ENCODE data around the gene KLHDC1. TPM values are rescaled to one million over a fixed set of nuclear protein-coding genes. Genes with fewer than 3 reads are reported as not detected.
"Not testable (repeated sequence)": the region's sequence is repeated elsewhere in the genome, so short reads cannot be mapped to it uniquely, and the experiment has no call there.

Gene KLHDC1
- total RNA-seq, 2 experiments from 2014 or later: 9.8 to 11.8 TPM

DNA sequence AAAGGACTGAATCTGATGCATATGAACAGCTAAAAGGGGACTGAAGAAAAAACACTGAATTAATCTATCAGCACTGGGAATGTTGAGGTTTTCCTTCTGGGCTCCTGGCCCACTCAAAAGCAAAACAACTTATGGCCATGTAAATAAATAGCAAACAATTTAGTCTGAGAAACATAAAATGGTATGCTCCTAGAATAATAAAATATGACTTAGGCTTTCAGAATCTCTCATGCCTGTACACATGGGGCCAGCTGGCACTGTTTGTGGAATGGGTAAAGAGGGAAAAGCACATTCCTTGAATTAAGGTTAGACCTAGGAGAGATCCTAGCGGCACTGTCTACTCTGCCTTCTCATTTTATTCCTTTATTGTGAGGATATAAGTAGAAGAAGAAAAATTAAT lies 81.2 kb downstream of the KLHDC1 start:
- H3K36me3 ChIP-seq (ENCODE audit: insufficient read depth, low read length): peaks cover 49% of the 10 kb centered on the region
- no peak overlapping the region for H3K27ac ChIP-seq (ENCODE audit: low read depth in 1 of 2, low read length in 2 of 2)
- H3K27ac Mint-ChIP-seq: peak overlapping the region; percentile 12
- no peaks in the 10 kb centered on the region for H3K27me3 ChIP-seq (ENCODE audit: control insufficient read depth in 1 of 2, insufficient read depth in 2 of 2, low read length in 2 of 2)
- no peaks in the 10 kb centered on the region for H3K9me3 Mint-ChIP-seq
- ATAC-seq (ENCODE audit: poor library complexity) (no peak), DNase-seq (no peak)
- peaks cover 73% of the 10 kb centered on the region for H3K36me3 Mint-ChIP-seq (ENCODE audit: low read depth)
- ChIA-PET CTCF (interaction anchor here (1.1 kb wide), 1 partner anchor 140 kb away, joined by 3 read pairs; no protein-coding TSS in a partner anchor), POLR2A (interaction anchor here (1.2 kb wide), 1 partner anchor 89 kb away, joined by 5 read pairs; no protein-coding TSS in a partner anchor)
- no peak overlapping the region for H3K4me3 Mint-ChIP-seq
- TF ChIP-seq, protein P1, sequence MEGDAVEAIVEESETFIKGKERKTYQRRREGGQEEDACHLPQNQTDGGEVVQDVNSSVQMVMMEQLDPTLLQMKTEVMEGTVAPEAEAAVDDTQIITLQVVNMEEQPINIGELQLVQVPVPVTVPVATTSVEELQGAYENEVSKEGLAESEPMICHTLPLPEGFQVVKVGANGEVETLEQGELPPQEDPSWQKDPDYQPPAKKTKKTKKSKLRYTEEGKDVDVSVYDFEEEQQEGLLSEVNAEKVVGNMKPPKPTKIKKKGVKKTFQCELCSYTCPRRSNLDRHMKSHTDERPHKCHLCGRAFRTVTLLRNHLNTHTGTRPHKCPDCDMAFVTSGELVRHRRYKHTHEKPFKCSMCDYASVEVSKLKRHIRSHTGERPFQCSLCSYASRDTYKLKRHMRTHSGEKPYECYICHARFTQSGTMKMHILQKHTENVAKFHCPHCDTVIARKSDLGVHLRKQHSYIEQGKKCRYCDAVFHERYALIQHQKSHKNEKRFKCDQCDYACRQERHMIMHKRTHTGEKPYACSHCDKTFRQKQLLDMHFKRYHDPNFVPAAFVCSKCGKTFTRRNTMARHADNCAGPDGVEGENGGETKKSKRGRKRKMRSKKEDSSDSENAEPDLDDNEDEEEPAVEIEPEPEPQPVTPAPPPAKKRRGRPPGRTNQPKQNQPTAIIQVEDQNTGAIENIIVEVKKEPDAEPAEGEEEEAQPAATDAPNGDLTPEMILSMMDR (IDR thresholded peaks at IDR 0.05): no peak
- no peaks in the 10 kb centered on the region for H3K27me3 Mint-ChIP-seq
- peaks cover 42% of the 10 kb centered on the region for H3K4me1 Mint-ChIP-seq (ENCODE audit: low read depth)
- intact Hi-C loops (cut with DNase I, micrococcal nuclease): loop anchor here in 1 of 2 experiments (5.0 kb wide), 1 partner anchor 343 kb away; the partner anchor contains the start of gene VCPKMT
- no peaks in the 10 kb centered on the region for H3K9me3 ChIP-seq (ENCODE audit: control insufficient read depth in 1 of 2, insufficient read depth in 1 of 2, low read length in 2 of 2)
- H3K4me1 ChIP-seq (ENCODE audit: insufficient read depth, low read length): peaks cover 20% of the 10 kb centered on the region
- H3K4me3 ChIP-seq (ENCODE audit: low read length): no peak overlapping the region

DNA sequence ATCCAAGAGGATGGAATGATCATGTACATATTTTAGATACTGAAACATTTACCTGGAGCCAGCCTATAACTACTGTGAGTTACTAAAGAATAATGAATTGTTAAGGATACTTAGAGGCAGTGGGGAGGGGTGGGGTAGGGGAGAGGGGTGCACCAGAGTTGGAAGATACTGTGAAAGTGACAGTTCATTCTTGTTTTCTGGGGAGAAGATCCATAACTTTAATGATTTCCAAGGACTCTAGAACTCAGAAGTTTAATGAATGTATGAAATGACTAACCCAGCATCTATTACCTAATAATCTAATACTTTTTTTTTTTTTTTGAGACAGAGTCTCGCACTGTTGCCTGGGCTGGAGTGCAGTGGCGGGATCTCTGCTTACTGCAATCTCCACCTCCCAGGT lies 85.5 kb downstream of the KLHDC1 start:
- DNase-seq: no peak
- no peaks in the 10 kb centered on the region for H3K27me3 Mint-ChIP-seq
- H3K4me3 Mint-ChIP-seq: no peak overlapping the region
- no peak overlapping the region for H3K27ac Mint-ChIP-seq
- no peaks in the 10 kb centered on the region for H3K9me3 ChIP-seq (ENCODE audit: control insufficient read depth in 1 of 2, insufficient read depth in 1 of 2, low read length in 2 of 2)
- no peak for ATAC-seq (ENCODE audit: poor library complexity)
- no peaks in the 10 kb centered on the region for H3K9me3 Mint-ChIP-seq
- H3K4me1 ChIP-seq (ENCODE audit: insufficient read depth, low read length): no peaks in the 10 kb centered on the region
- POLR2A ChIA-PET: no interaction called here
- no peaks in the 10 kb centered on the region for H3K27me3 ChIP-seq (ENCODE audit: control insufficient read depth in 1 of 2, insufficient read depth in 2 of 2, low read length in 2 of 2)
- intact Hi-C loops (cut with DNase I, micrococcal nuclease): no loop called here
- H3K4me3 ChIP-seq (ENCODE audit: low read length): no peak overlapping the region
- H3K4me1 Mint-ChIP-seq (ENCODE audit: low read depth): peaks cover 20% of the 10 kb centered on the region
- peaks cover 87% of the 10 kb centered on the region for H3K36me3 ChIP-seq (ENCODE audit: insufficient read depth, low read length)
- TF ChIP-seq, protein P1 (IDR thresholded peaks at IDR 0.05): no peak
- CTCF ChIA-PET: no interaction called here
- H3K36me3 Mint-ChIP-seq (ENCODE audit: low read depth): peaks cover 90% of the 10 kb centered on the region
- H3K27ac ChIP-seq (ENCODE audit: low read depth in 1 of 2, low read length in 2 of 2): no peak overlapping the region

DNA sequence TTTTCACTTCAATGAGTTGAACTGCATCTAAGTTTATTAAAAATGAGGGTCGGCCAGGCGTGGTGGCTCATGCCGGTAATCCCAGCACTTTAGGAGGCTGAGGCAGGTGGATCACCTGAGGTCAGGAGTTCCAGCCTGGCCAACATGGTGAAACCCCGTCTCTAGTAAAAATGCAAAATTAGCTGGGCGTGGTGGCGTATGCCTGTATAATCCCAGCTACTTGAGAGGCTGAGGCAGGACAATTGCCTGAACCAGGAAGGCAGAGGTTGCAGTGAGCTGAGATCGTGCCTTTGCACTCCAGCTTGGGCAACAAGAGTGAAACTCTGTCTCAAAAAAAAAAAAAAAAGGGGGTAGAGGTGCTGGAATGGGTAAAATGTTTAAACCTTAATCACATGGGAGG lies 88.1 kb downstream of the KLHDC1 start:
- H3K4me1 Mint-ChIP-seq (ENCODE audit: low read depth); H3K9me3 Mint-ChIP-seq; H3K27me3 Mint-ChIP-seq; H3K27me3 ChIP-seq (ENCODE audit: control insufficient read depth in 1 of 2, insufficient read depth in 2 of 2, low read length in 2 of 2); ATAC-seq (ENCODE audit: poor library complexity); H3K27ac ChIP-seq (ENCODE audit: low read depth in 1 of 2, low read length in 2 of 2); H3K4me3 ChIP-seq (ENCODE audit: low read length); DNase-seq; H3K4me3 Mint-ChIP-seq; H3K9me3 ChIP-seq (ENCODE audit: control insufficient read depth in 1 of 2, insufficient read depth in 1 of 2, low read length in 2 of 2); H3K4me1 ChIP-seq (ENCODE audit: insufficient read depth, low read length): not testable (repeated sequence)
- Mint-ChIP-seq H3K36me3 (ENCODE audit: low read depth) (peaks cover 96% of the 10 kb centered on the region), H3K27ac (peak overlapping the region; percentile 7)
- POLR2A ChIA-PET: interaction anchor here (1.3 to 3.3 kb wide), 2 partner anchors 13 kb away, joined by 3 to 22 read pairs; partner anchors contain the start of gene KLHDC2
- CTCF ChIA-PET: interaction anchor here (0.6 kb wide), 1 partner anchor 196 kb away, joined by 4 read pairs; no protein-coding TSS in a partner anchor
- H3K36me3 ChIP-seq (ENCODE audit: insufficient read depth, low read length): peaks cover 85% of the 10 kb centered on the region
- intact Hi-C loops (cut with DNase I, micrococcal nuclease): loop anchor here in 1 of 2 experiments (10.0 kb wide), 1 partner anchor 54 kb away; no protein-coding TSS in a partner anchor

All from CD4-positive, alpha-beta T cell (primary cell).